NCI-H146 (cell line): ENCODE results near the gene TC2N.
"Not testable (repeated sequence)": the region's sequence is repeated elsewhere in the genome, so short reads cannot be mapped to it uniquely, and the experiment has no call there.

ENCODE experiments used
- DNase-seq: peaks from one replicate; lab custom pipeline; 2025; lab: John Stamatoyannopoulos, UW

The TC2N gene

GRCh38 chr14:91867316-91867988 lies at the start of gene TC2N:
Gene TC2N (minus strand): TSS chr14:91867536. CDS start chr14:91813769, 53,767 bp downstream.
- DNase-seq: no peak

- no peak for DNase-seq
Measured at GRCh38 chr14:91912035-91912434, 44.7 kb upstream of the TC2N start.

GRCh38 chr14:91911474-91912032 lies 44.2 kb upstream of the TC2N start:
- no peak for DNase-seq

GRCh38 chr14:91910196-91910595 lies 42.9 kb upstream of the TC2N start:
- DNase-seq: no peak

- no peak for DNase-seq
Measured at GRCh38 chr14:91906374-91906773, 39.0 kb upstream of the TC2N start.

GRCh38 chr14:91904956-91905645 lies 37.8 kb upstream of the TC2N start:
- DNase-seq: no peak

- DNase-seq: no peak
Measured at GRCh38 chr14:91904483-91904882, 37.1 kb upstream of the TC2N start.

GRCh38 chr14:91903070-91903469 lies 35.7 kb upstream of the TC2N start:
- no peak for DNase-seq

- no peak for DNase-seq
Measured at GRCh38 chr14:91902336-91902735, 35.0 kb upstream of the TC2N start.

- no peak for DNase-seq
Measured at GRCh38 chr14:91901449-91902226, 34.3 kb upstream of the TC2N start.

- no peak for DNase-seq
Measured at GRCh38 chr14:91899806-91900205, 32.5 kb upstream of the TC2N start.

- no peak for DNase-seq
Measured at GRCh38 chr14:91899213-91899612, 31.9 kb upstream of the TC2N start.

- no peak for DNase-seq
Measured at GRCh38 chr14:91898372-91898771, 31.0 kb upstream of the TC2N start.

GRCh38 chr14:91897716-91898115 lies 30.4 kb upstream of the TC2N start:
- not testable (repeated sequence) for DNase-seq

- DNase-seq: no peak
Measured at GRCh38 chr14:91897106-91897701, 29.9 kb upstream of the TC2N start.

GRCh38 chr14:91896419-91896818 lies 29.1 kb upstream of the TC2N start:
- no peak for DNase-seq

GRCh38 chr14:91893669-91894068 lies 26.3 kb upstream of the TC2N start:
- DNase-seq: no peak

- DNase-seq: no peak
Measured at GRCh38 chr14:91893007-91893406, 25.7 kb upstream of the TC2N start.

- DNase-seq: no peak
Measured at GRCh38 chr14:91891721-91892220, 24.4 kb upstream of the TC2N start.

- no peak for DNase-seq
Measured at GRCh38 chr14:91891101-91891500, 23.8 kb upstream of the TC2N start.

GRCh38 chr14:91890291-91890749 lies 23.0 kb upstream of the TC2N start:
- DNase-seq: no peak
